T47D (cell line): Measurements from ENCODE around the gene BLID.

Source experiments
- DNase-seq, 2 experiments: peaks; one replicate each; pipeline versions ENCODE4 v3.0.0 to v3.0.0-alpha.2; 2011 to 2012; ENCODE audit warnings: low read depth in 1 of 2, low spot score in 1 of 2
- JUND ChIP-seq: IDR thresholded peaks from 2 replicates; pipeline ENCODE4 v1.6.1; 2012; ENCODE audit warnings: low read depth
- in situ Hi-C: cut with HindIII; loops from 2 replicates; pipeline ENCODE4 v1.10.0; 2016; ENCODE audit warnings: low sequenced_read_pairs, low pct_unique_long_range_greater_than_20kb

The BLID gene

GRCh38 chr11:122131126-122131525, 15.1 kb upstream of the BLID start:
- no peak for DNase-seq
- TF ChIP-seq JUND = no peak
- in situ Hi-C loops = no loop called here

- no peak for TF ChIP-seq JUND
- no peak for DNase-seq
- in situ Hi-C loops = no loop called here
These were observed 12.1 kb upstream of the BLID start for GRCh38 chr11:122128146-122128545.

GRCh38 chr11:122127020-122127419, 11.0 kb upstream of the BLID start:
- no peak for DNase-seq
- in situ Hi-C loops = no loop called here
- TF ChIP-seq JUND = no peak

GRCh38 chr11:122126024-122126688, 10.1 kb upstream of the BLID start:
- in situ Hi-C loops = no loop called here
- DNase-seq = no peak
- no peak for TF ChIP-seq JUND

- DNase-seq = no peak
- TF ChIP-seq JUND = no peak
- in situ Hi-C loops = no loop called here
These were observed 7.4 kb upstream of the BLID start for GRCh38 chr11:122123263-122123929.

GRCh38 chr11:122122179-122122578, 6.2 kb upstream of the BLID start:
- in situ Hi-C loops = no loop called here

GRCh38 chr11:122120096-122120495, 4.1 kb upstream of the BLID start:
- no peak for TF ChIP-seq JUND
- no peak for DNase-seq
- in situ Hi-C loops = no loop called here

More at GRCh38 chr11:122122179-122122578, 6.2 kb upstream of the BLID start:
- TF ChIP-seq JUND = no peak
- DNase-seq = no peak

- in situ Hi-C loops = no loop called here
- DNase-seq = no peak
- no peak for TF ChIP-seq JUND
These were observed 576 bp upstream of the BLID start for GRCh38 chr11:122116591-122116990.

GRCh38 chr11:122114976-122115375, 1.0 kb downstream of the BLID start:
- no peak for DNase-seq
- in situ Hi-C loops = no loop called here
- TF ChIP-seq JUND = no peak

GRCh38 chr11:122113836-122114825, 1.9 kb downstream of the BLID start:
- TF ChIP-seq JUND = no peak
- DNase-seq = no peak
- in situ Hi-C loops = no loop called here

- DNase-seq = no peak
- in situ Hi-C loops = no loop called here
- no peak for TF ChIP-seq JUND
These were observed 3.3 kb downstream of the BLID start for GRCh38 chr11:122112470-122113365.

GRCh38 chr11:122109932-122110331, 6.1 kb downstream of the BLID start:
- no peak for DNase-seq
- no peak for TF ChIP-seq JUND
- in situ Hi-C loops = no loop called here
